22Rv1 (cell line): ENCODE results near the gene RPS4Y1.

Experiments
- H3K27ac ChIP-seq: fragments of 450-650 bp; 2 replicates; pipeline ENCODE4 v1.5.1; 2017
- CTCF ChIP-seq: fragments of 450-650 bp; IDR thresholded peaks from 2 replicates; pipeline ENCODE4 v1.5.1; 2017; ENCODE audit warnings: mild to moderate bottlenecking
- ZFX ChIP-seq: fragments of 450-650 bp; IDR thresholded peaks from 2 replicates; pipeline ENCODE4 v1.6.1; 2017; ENCODE audit warnings: antibody characterized with exemption, borderline replicate concordance

Gene RPS4Y1

GRCh38 chrY:2883561-2883960 is 42.2 kb downstream of the RPS4Y1 start:
- TF ChIP-seq CTCF (no peak), ZFX (no peak)

GRCh38 chrY:2885880-2886279 is 44.5 kb downstream of the RPS4Y1 start:
- H3K27ac ChIP-seq = no peak overlapping the region
- TF ChIP-seq ZFX = no peak
- TF ChIP-seq CTCF = no peak

More at GRCh38 chrY:2883561-2883960, 42.2 kb downstream of the RPS4Y1 start:
- H3K27ac ChIP-seq = no peak overlapping the region

- TF ChIP-seq CTCF (no peak), ZFX (no peak)
- H3K27ac ChIP-seq = no peak overlapping the region
Measured at GRCh38 chrY:2887386-2887785, 46.0 kb downstream of the RPS4Y1 start.

- no peak overlapping the region for H3K27ac ChIP-seq
- TF ChIP-seq ZFX = no peak
- no peak for TF ChIP-seq CTCF
Measured at GRCh38 chrY:2887955-2888354, 46.6 kb downstream of the RPS4Y1 start.

GRCh38 chrY:2893471-2893870 is 52.1 kb downstream of the RPS4Y1 start:
- TF ChIP-seq CTCF (no peak), ZFX (no peak)
- H3K27ac ChIP-seq = no peak overlapping the region

- H3K27ac ChIP-seq = no peak overlapping the region
Measured at GRCh38 chrY:2896050-2896449, 54.6 kb downstream of the RPS4Y1 start.

GRCh38 chrY:2907356-2907755 is 66.0 kb downstream of the RPS4Y1 start:
- H3K27ac ChIP-seq = no peak overlapping the region

More at GRCh38 chrY:2896050-2896449, 54.6 kb downstream of the RPS4Y1 start:
- no peak for TF ChIP-seq ZFX
- no peak for TF ChIP-seq CTCF

More at GRCh38 chrY:2907356-2907755, 66.0 kb downstream of the RPS4Y1 start:
- no peak for TF ChIP-seq ZFX
